ENCODE data around the gene SLC34A1.
"Not testable (repeated sequence)": the region's sequence is repeated elsewhere in the genome, so short reads cannot be mapped to it uniquely, and the experiment has no call there.

The SLC34A1 gene, protein sequence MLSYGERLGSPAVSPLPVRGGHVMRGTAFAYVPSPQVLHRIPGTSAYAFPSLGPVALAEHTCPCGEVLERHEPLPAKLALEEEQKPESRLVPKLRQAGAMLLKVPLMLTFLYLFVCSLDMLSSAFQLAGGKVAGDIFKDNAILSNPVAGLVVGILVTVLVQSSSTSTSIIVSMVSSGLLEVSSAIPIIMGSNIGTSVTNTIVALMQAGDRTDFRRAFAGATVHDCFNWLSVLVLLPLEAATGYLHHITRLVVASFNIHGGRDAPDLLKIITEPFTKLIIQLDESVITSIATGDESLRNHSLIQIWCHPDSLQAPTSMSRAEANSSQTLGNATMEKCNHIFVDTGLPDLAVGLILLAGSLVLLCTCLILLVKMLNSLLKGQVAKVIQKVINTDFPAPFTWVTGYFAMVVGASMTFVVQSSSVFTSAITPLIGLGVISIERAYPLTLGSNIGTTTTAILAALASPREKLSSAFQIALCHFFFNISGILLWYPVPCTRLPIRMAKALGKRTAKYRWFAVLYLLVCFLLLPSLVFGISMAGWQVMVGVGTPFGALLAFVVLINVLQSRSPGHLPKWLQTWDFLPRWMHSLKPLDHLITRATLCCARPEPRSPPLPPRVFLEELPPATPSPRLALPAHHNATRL

GRCh38 chr5:177384134-177384533 is at the start of gene SLC34A1:
Gene SLC34A1 (plus strand): TSS chr5:177384434. CDS start chr5:177385742, 1,308 bp downstream.
- no peak for DNase-seq

GRCh38 chr5:177334781-177335700 is 49.2 kb upstream of the SLC34A1 start:
- no peak for DNase-seq

GRCh38 chr5:177335701-177336065 is 48.6 kb upstream of the SLC34A1 start:
- DNase-seq = no peak

GRCh38 chr5:177336112-177336511 is 48.1 kb upstream of the SLC34A1 start:
- DNase-seq = no peak

- no peak for DNase-seq
These were observed 47.4 kb upstream of the SLC34A1 start for GRCh38 chr5:177336603-177337494.

DNA sequence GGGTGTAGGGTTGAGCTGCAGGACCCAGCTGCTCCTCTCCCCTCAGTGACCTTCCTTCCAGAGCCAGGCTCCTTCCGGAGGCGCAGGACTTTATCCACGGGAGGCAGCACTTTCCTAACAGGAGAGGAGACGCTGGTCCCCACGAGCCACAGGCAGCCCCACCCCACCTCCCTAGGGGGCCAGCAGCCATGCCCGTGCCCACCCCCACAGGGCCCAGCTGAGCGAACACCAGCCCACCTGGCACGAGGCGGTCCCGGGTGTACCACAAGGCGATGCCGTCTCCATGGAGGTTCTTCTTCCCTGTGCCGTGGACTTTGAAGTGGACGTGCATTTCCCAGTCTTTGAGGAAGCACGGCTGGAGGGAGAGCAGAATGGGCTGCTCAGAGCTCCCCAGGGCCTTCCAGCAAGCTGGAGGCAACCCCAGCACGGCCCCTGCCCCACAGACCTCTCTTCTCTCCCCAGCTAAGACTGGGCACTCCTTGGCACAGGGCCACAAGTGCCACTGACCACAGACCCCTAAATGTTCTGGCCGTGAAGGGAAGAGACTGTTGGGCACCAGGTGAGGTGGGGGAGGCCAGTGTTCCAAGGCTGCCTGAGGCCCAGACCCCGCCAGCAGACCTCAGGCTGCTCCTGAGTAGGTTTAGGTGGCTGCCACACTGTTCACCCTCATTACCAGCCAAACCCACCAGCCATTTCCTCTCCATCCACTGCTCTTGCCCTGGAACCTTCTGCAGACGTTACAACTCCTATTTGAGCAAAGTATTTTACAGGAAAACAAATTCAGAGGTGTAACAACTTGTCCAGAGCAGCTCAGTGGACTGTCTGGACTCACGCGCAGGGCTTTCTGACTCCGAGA is 45.8 kb upstream of the SLC34A1 start:
- no peak for DNase-seq

- no peak for DNase-seq
These were observed 45.1 kb upstream of the SLC34A1 start for GRCh38 chr5:177339107-177339638.

DNA sequence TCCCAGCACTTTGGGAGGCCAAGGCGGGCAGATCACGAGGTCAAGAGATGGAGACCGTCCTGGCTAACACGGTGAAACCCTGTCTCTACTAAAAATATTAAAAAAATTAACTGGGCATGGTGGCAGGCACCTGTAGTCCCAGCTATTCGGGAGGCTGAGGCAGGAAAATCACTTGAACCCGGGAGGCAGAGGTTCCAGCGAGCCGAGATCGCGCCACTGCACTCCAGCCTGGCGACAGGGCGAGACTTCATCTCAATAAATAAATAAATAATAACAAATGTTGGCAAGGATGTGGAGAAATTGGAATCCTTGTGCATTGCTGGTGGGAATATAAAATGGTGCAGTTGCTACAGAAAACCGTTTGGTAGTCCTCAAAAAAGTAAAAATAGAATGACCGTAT is 41.2 kb upstream of the SLC34A1 start:
- not testable (repeated sequence) for DNase-seq

- no peak for DNase-seq
These were observed 40.5 kb upstream of the SLC34A1 start for GRCh38 chr5:177343777-177344176.

GRCh38 chr5:177344891-177345290 is 39.3 kb upstream of the SLC34A1 start:
- no peak for DNase-seq

GRCh38 chr5:177346820-177347219 is 37.4 kb upstream of the SLC34A1 start:
- DNase-seq = no peak

DNA sequence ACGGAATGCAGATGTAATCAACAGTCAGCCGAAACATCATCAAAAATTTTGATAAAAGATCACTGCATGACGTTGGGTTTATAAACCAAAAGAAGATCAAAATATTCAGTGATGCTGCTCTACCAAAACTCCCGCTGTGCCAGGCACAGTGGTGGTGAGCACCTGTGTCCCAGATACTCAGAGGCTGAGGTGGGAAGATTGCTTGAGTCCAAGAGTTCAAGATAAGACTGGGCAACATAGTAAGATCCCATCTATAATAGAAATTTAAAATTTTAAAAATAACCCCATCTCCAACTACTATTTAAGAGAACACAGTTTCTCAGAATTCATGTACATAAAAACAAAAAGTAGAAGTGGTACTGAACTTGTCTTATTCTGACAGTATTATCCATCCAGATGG is 36.5 kb upstream of the SLC34A1 start:
- no peak for DNase-seq

GRCh38 chr5:177349362-177349647 is 34.9 kb upstream of the SLC34A1 start:
- no peak for DNase-seq

DNA sequence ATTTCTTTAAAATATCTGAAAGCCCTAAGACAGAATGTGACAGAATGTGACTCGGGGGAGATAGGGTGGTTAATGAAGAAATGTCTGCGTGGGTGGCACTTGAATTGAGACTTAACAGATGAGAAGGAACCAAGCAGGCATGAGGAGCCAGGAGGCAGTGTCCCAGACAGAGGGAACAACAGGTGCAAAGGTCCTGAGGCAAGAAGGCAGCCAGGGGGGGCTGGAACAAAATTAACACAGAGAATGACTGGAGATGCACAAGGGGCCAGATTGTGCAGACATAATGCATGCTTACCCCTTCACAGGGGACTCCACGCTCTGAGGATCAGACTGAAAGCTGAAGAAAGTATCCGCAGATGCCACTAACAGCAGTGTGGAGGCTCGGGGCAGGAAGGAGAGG is 34.5 kb upstream of the SLC34A1 start:
- no peak for DNase-seq

DNA sequence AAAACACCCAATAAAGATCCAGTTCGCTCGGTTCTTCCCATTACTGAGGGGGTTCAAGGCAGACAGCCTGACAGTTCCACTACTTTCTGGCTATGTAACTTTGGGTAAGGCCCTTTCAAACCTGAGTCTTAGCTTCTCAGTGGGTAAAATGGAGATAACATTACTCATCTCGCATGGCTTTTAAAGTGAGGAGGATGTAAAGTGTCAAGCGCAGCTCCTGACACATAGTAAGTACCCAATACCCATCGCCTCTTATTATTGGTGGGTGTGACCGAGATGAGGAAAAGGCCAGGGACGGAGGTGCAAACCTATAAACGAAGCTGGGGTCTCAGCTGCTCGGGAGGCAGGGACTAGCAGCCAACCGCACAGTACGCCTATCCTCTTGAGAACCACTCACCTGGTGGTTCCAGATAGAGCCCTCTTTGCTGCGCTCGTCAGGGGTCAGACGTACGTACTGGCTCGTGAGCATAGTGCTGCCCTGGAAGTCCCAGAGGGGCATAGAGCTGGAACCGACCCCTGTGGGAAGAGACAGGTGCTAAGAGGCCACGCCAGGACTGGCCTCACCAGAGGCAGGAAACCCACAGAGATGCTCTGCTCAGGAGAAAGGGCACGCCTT is 33.4 kb upstream of the SLC34A1 start:
- no peak for DNase-seq

DNA sequence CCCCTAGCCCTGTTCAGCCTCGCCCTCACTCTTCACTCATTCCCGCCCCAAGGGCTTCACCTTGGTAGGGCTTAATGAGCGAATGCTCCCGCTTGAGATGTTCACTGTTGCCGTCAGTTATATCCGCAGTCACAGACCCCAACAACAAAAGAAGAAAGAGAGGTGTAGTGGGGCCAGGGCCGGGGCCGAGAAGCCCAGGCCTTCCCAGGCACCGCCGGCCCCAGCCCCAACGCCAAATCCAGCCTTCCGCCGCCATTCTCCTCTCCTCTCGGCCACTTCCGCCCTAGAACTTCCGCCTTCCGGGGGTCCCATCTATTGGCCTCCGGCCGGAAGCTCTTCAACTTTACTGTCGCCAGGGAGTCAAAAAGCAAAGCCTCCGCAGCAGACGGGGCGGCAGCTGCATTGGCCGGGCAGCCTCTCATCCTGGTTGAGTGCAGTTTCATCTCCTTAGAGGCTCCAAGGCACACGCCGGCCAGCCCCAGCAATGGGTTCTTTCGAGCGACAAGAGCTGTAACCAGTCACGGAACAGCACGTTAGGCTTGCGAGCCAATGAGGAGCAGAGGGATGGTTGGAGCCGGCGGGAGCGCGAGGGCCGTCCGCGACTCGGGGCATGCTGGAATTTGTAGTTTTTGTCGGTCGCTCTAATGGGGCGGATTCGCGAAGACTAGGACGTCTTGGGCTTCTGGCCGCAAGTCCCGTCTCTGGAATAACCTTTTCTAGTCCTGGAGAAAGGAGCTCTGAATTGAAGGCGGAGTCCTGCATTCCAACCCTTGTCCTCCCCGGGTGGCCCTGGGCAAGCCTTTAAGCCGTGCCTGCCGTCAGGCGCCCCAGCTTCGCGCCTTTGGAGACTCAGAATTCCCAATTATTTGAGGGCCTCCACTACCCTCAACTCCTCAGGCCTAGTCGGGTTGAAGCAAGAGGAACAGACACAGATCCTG is 32.6 kb upstream of the SLC34A1 start, which contains the start of gene LMAN2:
LMAN2 (minus strand) TSS at position 277 of the 938 bp plus-strand sequence; CDS start at position 256, 21 bp downstream.
- DNase-seq = peak; percentile 90

- no peak for DNase-seq
These were observed 31.1 kb upstream of the SLC34A1 start for GRCh38 chr5:177353093-177353492.

DNA sequence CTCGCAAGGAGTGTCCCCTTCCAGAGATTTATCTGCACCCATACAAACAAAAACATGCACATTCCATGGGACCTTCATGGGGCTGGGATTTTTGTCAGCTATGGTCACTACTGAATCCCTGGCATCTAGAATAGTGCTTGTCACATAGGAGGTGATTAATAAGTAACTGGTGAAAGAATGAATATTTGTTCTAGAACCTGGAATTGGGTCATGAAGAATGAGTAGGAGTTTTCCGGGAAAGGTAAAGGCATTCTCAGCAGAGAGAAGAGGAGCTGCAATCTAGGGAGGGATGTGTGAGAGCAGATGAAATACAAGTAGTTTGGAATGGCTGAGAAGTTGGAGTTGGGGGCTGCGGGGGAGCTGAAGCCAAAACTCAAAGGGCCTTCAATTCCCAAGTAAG is 30.0 kb upstream of the SLC34A1 start:
- DNase-seq = no peak

DNA sequence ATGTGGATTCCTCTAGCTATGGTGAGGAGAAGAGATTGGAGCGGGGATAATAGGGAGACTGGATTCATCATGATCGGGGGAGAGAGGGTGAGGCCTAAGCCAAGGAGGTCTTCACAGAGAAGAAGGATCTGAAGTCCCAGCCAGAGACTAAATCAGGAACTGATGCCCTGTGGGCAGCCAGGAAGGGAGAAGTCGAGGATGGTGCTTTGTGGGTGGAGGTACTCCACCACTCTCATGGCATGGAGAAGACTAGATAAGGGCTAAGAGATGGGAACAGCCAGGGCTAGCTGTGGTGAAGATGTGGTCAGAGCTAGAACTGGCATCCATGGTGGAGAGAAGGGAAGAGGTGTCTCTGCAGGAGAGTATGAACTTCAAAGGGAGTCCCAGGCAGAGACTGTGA is 29.5 kb upstream of the SLC34A1 start:
- no peak for DNase-seq

All from activated naive CD4-positive, alpha-beta T cell treated with anti-CD3 and anti-CD28 coated beads, Interleukin-2, amount 50 U/mL, for 16 hours (primary cell).